HG03558 (cell line): ENCODE results near the gene PHETA1.

Source experiments
- ATAC-seq: cut with Tn5 transposase; IDR thresholded peaks from one replicate; pipeline ENCODE4 v1.9.1; 2021; ENCODE audit warnings: moderate number of reproducible peaks; ENCODE audit not compliant: unreplicated experiment; ENCODE audit errors: extremely low read depth

PHETA1 gene, protein sequence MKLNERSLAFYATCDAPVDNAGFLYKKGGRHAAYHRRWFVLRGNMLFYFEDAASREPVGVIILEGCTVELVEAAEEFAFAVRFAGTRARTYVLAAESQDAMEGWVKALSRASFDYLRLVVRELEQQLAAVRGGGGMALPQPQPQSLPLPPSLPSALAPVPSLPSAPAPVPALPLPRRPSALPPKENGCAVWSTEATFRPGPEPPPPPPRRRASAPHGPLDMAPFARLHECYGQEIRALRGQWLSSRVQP

DNA sequence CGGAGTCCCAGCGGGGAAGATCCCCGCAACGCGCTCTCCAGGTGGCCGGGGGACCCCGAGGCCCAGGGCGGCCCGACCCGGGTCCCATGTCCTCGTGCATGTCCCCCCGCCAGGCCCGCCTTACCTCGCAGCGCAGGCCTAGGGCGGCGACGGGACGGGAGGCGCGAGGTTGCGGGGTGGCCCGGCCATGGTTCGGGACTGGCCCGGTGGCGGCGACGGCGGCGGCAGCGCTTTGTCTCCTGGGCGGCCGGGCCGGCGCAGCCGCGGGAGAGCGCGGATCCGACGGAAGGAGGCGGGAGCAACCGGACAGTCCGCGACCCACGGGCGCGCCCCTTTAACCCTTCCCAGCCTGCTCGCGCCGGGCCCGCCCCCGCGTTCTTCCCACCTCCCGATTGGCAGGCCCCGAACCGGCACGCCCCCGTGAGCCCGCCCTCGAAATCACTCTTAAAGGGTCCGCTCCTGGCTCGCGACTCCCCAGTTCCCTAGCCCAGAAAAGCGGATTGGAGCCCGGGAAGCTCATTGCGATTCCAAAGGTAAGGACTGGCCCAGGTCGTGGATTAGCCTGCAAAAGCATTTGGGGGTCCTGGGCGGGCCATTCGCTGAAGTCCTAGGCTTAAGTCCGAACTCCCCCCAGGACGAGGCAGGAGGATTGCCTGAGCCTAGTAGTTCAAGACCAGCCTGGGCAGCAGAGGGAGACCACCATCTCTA, at the start of gene PHETA1:
TSS of gene PHETA1 (minus strand) at position 308 of the 708 bp plus-strand sequence. CDS start 5,668 bp downstream, outside the sequence.
- ATAC-seq = no peak

DNA sequence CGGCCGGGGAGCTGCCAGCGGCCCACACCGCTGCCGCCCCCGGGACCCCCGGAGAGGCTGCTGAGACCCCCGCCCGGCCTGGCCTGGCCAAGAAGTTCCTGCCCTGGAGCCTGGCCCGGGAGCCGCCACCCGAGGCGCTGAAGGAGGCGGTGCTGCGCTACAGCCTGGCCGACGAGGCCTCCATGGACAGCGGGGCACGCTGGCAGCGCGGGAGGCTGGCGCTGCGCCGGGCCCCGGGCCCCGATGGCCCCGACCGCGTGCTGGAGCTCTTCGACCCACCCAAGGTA, 49.6 kb upstream of the PHETA1 start:
- no peak for ATAC-seq

DNA sequence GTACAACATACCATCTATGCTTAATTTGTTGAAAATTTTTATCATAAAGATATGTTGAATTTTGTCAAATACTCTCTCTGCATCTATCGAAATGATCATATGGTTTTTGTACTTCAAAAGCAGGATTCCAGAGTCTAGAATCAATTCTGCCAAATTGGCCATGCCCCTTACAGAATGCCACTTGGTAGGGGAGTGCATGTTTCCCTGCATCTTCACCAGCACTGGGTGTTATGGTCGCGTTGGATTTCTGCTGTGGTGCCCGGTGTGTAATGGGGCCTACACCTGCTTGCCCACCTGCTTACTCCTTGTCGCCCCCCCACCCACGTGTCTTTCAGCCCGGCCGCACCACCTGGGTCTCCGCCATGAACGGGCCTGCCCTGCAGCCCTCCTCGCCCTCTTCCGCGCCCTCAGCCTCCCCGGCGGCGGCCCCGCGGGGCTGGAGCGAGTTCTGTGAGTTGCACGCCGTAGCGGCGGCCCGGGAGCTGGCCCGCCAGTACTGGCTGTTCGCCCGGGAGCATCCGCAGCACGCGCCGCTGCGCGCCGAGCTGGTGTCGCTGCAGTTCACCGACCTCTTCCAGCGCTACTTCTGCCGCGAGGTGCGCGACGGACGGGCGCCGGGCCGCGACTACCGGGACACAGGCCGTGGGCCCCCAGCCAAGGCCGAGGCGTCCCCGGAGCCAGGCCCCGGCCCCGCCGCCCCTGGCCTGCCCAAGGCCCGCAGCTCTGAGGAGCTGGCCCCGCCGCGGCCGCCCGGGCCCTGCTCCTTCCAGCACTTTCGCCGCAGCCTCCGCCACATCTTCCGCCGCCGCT, 49.1 kb upstream of the PHETA1 start:
- no peak for ATAC-seq

DNA sequence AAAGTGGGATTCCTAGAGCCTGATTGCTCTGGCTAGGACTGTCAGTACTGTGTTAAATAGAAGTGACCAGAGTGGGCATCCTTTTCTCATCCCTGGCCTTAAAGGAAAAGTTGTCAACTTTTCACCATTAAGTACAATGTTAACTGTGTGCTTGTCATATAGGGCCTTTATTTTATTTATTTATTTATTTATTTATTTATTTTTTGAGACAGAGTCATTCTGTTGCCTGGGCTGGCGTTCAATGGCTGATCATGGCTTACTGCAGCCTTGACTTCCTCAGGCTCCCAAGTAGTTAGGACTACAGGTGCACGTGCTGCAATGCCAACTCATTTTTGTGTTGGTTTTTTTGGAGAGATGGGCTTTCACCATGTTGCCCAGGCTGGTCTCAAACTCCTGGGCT, 48.4 kb upstream of the PHETA1 start:
- ATAC-seq = no peak

DNA sequence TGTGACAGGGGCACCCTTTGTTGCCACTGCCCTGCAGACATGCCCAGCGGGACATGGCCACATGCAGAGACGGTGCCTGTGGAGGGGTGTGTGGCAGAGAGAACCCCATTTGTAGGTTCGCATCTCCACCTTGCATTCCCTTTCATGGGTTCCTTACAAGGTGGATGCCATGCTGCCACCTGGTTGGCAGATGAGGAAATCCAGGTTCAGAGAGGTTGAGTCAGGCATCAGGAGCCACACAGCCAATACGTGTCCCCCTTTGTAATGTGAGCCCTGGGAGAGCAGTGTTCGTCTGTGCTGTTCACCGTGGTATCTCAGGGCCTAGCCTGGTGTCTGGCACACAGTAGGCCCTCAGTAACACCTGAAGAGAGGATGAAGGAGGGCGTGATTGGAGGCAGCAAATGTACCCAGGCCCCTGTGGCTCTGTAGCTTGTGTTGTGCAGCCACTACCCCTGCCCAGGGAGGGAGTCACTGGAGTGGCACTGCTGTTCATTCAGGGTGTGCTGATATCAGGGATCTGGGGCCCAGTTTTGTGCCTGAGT, 45.9 kb upstream of the PHETA1 start:
- ATAC-seq = no peak

DNA sequence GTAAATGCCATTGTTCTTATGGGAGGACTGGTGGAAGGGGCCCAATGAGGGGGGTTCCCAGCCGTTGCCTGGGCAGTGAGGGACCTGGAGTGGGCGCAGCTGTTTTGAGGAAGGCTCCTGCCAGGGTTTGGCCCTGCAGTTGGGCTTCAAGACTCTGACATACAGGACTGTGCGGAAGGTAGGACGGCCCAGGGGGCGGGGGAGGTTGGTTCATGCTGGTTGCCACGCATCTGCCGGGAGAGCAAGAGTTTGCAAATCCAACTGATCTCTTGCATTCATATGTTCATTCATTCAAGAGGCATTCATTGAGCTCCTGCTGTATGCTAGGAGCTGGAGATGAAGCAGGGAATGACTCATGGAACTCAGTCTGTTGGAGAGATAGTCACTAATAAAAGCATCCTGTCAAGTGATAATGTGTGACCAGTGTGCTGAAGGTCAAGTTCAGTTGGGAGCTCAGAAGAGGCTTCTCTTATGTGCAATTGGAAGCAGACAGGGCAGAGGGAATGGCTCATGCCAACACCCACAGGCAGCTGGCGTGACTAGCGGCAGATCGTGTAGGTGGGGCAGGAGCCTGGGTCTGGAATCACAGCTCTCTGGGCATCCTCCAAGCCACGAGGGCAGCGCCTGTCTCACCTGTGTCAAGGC, 44.7 kb upstream of the PHETA1 start:
- ATAC-seq = no peak

DNA sequence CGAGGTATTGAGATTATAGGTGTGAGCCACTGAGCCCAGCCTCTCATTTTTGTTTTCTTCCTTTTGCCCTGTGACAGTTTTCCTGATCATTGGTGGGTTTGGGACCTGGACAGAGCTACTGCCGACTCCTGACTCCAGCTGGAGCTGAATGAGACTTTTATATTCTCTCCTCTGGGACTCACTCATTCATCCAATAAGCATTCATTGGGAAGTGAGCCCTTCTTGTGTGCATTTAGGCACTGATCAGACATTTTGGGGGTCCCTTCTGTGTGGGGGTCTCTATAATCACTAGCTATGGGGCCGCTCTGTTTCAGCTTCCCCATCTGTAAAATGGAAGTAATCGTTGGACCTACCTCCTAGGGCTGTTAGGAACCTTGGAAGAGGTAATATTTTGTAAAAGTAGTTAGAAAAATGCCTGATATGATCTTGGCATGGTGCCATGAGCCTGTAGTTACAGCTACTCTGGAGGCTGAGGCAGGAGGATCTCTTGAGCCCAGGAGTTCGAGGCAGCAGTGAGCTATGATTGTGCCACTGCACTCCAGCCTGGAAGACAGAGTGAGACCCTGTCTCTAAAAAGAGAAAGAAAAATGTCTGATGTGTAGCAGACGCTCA, 44.0 kb upstream of the PHETA1 start:
- ATAC-seq = no peak

DNA sequence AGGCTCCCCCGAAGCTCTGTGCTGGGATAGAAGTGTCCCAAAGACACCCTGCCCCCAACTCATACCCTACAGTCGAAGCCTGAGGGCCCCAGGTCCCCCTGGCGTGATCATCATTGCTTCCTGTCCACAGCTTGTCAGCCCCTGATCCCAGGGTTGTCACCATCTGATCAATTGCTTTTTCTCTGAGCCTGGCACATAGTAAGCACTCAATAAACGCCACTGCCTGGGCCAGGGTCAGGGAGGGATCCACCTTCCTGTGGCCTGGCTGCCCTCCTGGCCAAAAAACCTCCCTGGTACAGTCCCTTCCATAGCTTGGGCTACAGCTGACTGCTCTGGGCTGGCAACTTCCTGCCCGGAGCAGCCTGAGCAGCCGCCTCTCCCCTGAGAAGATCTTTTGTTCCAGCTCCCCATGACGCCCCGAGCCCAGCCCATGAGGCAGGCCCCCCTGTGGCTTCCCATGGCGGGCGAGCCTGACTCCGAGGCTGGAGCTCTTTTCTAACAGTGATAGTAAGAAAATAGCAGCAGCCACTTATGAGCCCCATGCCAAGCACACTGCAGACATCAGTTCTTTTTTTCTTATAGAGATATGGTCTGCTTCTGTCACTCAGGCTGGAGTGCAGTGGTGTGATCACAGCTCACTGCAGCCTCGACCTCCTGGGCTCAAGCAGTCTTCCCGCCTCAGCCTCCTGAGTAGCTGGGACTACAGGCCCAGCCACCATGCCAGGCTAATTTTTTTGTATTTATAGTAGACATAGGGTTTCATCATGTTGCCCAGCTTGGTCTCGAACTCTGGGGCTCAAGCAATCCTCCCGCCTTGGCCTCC, 43.3 kb upstream of the PHETA1 start:
- no peak for ATAC-seq

DNA sequence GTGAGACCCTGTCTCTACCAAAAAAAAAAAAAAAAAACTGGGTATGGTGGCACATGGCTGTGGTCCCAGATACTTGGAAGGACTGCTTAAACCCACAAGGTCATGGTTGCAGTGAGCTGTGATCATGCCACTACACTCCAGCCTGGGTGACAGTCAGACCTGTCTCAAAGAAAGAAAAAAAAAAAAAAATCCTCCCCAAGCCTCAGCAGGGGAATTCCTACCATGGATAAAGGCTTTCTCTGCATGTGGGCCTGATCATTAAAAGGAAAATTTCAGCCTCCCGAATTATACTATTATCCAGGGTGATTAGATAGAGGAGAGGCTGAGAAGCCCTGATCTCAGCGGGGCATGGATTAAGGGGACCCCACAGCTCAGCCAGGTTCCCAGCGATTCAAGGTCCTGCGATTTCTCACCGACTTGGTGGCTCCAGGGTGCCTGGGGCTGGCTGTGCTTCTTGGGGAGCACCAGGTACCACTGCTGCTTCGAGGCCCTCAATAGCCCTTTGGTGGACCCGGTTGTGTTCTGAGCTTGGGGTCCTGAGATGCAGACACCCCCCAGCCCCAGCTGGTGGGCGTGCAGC, 42.4 kb upstream of the PHETA1 start:
- no peak for ATAC-seq

DNA sequence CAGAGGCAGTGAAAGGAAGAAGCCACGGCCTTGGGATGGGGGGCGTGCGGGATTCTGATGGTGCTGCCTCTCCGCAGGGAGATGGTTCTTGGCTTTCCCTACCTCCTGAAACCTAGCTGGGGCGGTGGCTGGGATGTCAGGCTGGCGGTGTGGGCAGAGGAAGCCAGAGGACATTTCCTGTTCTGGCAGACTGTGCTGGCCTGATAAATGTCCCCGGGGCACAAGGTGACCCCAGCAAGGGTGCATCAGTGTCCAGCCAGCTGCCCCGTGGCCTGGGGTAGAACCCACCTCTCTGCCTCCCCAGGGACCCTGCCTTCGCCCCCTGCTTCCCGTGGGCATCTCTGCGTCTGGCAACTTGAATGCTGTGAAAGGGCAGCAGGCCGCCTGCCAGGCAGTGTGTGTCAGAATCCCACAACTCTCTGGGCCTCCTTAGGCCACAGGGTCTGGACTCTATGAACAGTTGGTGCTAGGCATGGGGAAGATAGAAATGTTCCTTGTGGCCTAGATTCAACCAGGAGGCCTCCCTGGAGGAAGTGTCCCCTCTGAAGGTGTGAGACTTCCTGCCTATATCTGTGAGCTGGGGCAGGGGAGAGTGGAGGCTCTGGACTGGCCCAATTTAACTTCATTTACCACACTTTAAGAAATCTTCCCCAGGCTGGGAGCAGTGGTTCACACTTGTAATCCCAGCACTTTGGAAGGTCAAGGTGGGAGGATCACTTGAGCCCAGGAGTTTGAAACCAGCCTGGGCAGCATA, 41.7 kb upstream of the PHETA1 start:
- ATAC-seq = no peak

DNA sequence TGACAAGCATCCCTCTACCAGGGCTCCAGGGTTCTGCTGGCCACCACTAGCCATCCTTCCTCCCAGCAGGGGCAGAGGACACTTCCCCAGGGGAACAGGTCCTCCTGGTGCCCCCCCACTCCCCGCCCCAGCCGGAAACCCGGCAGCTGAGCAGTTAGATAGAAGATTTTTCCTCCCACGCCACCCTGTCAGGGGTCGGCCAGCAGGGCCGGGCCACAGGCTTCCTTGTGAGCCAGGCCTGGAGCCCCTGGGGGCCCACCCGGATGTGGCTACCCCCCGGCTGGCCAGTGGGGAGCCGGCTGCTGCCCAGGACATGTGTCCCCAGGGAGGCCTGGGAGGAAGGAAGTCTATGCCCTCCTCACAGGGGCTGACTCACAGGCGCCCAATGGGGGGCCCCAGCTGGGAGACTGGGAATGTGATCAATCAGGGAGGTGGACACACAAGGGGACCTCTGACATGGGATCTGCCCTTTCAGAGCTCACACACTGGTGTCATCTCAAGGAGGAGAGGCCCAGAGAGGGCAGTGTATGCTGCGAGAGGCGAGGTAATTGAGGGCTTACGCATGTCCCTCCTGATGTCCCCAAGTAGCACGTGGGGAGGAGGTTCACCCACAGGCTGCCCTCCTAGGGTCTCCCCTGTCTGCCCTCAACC, 41.0 kb upstream of the PHETA1 start:
- ATAC-seq = no peak

DNA sequence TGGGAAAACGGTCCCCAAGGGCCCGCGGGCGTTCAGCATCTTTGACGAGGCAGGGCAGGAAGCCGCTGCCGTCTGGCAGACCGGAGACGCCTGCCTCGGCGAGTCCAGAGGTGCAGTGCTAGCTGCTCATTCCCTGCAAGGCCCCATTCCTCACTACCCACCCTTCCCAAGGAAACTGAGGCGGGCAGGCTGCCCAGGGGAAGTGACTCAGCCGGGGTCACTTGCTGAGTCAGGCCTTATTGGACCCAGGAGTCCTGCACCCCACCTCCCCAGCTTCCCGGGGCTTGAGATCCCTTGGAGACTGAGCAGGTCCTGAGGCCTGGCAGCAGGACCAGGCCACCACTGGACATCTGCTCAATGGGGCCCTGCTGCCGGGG, 40.5 kb upstream of the PHETA1 start:
- ATAC-seq = no peak

DNA sequence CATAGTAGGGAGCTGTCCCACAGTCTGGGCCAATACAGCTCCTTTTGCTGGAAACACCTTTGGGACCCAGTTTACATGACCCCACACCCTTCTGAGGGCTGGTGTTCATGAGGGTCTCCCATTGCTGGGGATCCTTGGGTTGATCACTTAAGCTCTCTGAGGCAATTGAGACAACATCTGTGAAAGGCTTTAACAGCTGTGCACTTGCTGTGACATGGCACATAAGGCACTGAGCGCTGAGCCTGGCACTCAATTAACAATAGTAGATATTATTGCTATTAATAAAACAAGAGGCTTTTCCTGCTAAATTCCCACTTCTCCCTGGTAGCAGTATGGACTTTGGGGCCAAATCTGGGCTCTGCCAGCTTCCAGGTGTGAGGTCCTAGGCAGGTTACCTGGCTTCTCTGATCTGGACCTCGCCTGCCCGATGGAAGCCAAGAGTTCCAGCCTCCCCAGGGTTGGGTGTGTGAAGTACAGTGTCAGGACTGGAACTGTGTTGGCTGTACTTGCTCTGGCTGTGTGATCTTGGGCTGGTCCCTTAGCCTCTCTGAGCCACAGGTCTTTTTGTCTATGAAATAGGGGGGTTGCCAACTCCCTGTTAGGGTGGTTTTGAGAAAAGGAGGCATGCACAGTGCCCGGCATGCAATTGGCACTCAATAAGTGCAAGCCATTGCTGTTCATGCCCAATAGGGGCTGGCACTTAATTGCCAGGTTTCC, 39.9 kb upstream of the PHETA1 start:
- no peak for ATAC-seq

DNA sequence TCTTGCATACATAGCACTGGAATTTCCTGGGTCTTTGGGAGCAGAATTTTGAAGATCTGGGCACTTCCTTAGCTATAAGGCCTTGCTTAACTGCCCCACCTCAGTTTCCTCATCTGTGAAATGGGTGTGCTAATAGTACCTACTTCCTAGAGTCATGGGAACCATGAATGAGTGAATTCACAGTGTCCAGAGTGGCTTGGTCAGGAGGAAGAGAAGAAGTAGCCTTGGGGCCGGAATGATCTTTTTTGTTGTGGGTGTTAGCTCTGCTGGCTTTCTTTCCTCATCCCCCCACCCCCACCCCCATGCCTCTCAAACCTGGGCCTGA, 39.2 kb upstream of the PHETA1 start:
- no peak for ATAC-seq

DNA sequence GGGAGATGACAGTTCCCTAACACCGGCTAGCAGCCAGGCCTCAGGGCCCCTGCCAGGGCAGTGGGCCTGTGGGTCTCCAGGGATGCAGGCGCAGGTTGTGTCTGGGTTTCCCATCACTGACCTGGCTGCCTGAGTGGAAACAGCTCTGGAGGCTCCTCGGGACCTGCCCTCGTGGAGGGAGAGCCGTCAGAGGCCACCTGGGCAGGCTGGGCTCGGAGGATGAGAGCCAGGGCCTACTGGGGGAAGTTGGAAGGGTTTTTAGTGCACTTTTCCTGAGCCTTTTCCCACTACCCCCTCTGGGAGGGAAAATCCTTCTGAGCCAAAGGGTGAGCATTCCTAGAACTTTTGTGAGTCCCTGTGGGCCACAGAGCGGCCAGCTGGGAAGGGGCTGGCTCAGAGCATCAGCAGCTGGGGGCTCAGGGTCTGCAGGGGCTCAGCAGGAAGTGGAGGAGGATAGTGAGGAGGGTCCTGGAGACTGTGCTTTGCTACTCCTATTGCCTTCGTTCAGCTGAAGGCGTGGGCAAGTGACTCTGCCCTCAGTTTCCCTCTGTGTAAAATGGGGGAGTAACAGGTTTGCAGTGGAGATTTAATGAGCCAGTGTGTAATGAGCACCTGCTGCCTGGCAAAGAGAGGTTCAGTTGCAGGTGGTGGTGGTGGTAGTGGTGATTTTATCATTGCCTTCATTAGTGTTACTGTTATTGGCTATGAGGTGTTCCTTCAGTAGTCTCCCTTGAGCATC, 38.7 kb upstream of the PHETA1 start:
- ATAC-seq = no peak

DNA sequence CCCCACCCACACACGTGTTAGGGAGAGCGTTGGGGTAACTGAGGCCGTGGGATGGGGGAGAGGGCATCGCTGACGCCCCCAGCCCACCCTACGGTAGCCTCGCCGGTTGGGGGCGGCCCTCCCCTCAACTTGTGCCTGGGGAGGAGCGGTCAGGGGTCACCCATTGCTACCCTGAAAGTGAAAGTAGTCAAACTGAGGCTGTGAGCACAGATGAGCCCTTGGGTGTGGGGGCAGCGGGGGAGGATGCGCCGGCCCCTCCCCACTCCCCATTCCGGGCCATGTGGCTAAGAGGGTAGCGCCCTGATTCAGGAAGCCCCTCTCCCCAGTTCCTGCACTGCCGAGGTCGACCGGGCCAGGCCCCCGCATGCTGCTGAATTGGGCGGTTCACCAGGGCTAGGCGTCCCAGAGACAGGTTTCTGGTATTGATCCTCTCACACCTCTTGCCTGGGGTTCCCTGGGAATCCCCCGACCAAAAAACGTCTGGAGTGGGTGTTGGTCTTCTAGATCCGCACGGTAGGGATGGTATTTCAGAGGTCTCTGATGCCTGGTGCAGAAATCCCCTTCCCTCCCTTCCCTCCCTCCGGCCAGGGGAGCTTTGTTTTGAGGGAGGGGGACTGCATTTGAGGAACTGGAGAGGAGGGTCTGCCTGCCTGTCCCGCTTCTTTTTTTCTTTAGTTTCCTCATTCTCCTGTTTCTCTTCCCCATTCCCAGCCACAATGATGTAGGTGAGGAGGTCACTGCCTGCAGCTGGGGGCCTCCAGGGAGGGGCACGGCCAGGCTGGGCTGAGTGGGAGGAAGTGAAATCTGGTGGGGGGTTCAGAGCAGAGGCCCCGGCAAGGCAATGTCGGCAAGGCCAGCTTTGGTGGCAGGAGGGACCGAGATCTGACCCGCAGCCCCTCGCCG, 37.8 kb upstream of the PHETA1 start:
- no peak for ATAC-seq
